ENCODE data around the gene MED27.

GRCh38 chr9:131960311-131960710, 119.4 kb downstream of the MED27 start:
- no peak for TF ChIP-seq CTCF (conservative IDR thresholded peaks at IDR 0.05; ENCODE audit: low read length)
- no peak for TF ChIP-seq EZH2phosphoT487 (IDR thresholded peaks at IDR 0.05; ENCODE audit: borderline replicate concordance)
